Naive B cell (primary cell): ENCODE results near the gene R3HDML. TPM values are rescaled to one million over a fixed set of nuclear protein-coding genes. Genes with fewer than 3 reads are reported as not detected.
A peak's percentile ranks its signal among the peaks of the same experiment; 100 is the strongest.

Source experiments
- ATAC-seq, 2 donors: fragments of 150-1000 bp; cut with Tn5 transposase; 2 replicates each; pipeline ENCODE4 v1.10.0; 2021; ENCODE audit warnings: low read depth in 2 of 2, mild to moderate bottlenecking in 2 of 2, moderate library complexity in 2 of 2
- DNase-seq: peaks from one replicate; pipeline ENCODE4 v3.0.0; 2022
- H3K27ac Mint-ChIP-seq, 6 donors: one replicate each; pipeline ENCODE4 v1.8.0; 2020 to 2022; ENCODE audit warnings: mild to moderate bottlenecking in 6 of 6, mixed read lengths in 6 of 6, moderate library complexity in 5 of 6, inconsistent platforms in 2 of 6
- H3K27me3 Mint-ChIP-seq, 3 donors: one replicate each; pipeline ENCODE4 v1.8.0; 2021 to 2022; ENCODE audit warnings: mixed read lengths in 3 of 3, mild to moderate bottlenecking in 1 of 3
- H3K36me3 Mint-ChIP-seq, 2 donors: one replicate each; pipeline ENCODE4 v1.8.0; 2020 to 2022; ENCODE audit warnings: mixed read lengths in 2 of 2, inconsistent platforms in 1 of 2, mild to moderate bottlenecking in 1 of 2
- H3K4me1 Mint-ChIP-seq, 3 donors: one replicate each; pipeline ENCODE4 v1.8.0; 2020 to 2022; ENCODE audit warnings: mixed read lengths in 3 of 3, inconsistent platforms in 1 of 3, mild to moderate bottlenecking in 1 of 3, moderate library complexity in 1 of 3
- H3K4me3 Mint-ChIP-seq, 8 donors: one replicate each; pipeline ENCODE4 v1.8.0; 2020 to 2022; ENCODE audit warnings: mild to moderate bottlenecking in 8 of 8, mixed read lengths in 8 of 8, moderate library complexity in 8 of 8, inconsistent platforms in 2 of 8
- H3K9me3 Mint-ChIP-seq, 7 donors: one replicate each; pipeline ENCODE4 v1.8.0; 2020 to 2022; ENCODE audit warnings: mixed read lengths in 7 of 7, mild to moderate bottlenecking in 5 of 7, inconsistent platforms in 2 of 7, moderate library complexity in 1 of 7
- polyA plus RNA-seq, 6 donors: library from polyadenylated mRNA; unstranded; fragments of 300-500 nt; fragmentation: Illumina TruSeq; gene quantifications; one replicate each; pipeline ENCODE4 v1.2.3, GENCODE V29; 2021; ENCODE audit warnings: low read depth in 6 of 6

R3HDML gene
- polyA plus RNA-seq, 6 donors from 2014 or later = not detected

DNA sequence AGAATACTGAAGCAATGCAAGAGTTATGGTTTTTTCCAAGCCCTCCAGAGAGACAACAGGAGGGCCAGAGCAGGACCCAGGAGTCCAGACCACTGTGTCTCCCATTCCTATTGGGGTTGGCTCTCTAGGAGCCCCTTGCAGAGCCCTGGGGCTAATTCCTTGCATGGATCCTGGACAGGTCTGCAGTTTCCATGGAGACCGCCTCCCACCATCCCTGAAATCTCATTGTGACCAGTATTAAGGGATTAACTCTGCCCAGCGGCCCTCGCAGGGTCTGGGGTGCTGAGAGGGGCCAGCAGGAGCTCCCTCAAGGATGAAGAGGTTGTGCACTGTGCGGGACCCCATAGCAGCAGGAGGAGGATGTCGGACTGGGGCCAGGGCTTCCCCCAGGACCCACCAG is 53.4 kb downstream of the R3HDML start:
- DNase-seq (no peak), ATAC-seq (no peak)
- Mint-ChIP-seq H3K36me3 (no peaks in the 10 kb centered on the region), H3K4me1 (peaks cover 11 to 18% (median 11%) of the 10 kb centered on the region in 3 donors), H3K9me3 (no peaks in the 10 kb centered on the region), H3K27me3 (peaks cover 4 to 52% (median 34%) of the 10 kb centered on the region in 3 donors), H3K27ac (no peak overlapping the region), H3K4me3 (no peak overlapping the region)

DNA sequence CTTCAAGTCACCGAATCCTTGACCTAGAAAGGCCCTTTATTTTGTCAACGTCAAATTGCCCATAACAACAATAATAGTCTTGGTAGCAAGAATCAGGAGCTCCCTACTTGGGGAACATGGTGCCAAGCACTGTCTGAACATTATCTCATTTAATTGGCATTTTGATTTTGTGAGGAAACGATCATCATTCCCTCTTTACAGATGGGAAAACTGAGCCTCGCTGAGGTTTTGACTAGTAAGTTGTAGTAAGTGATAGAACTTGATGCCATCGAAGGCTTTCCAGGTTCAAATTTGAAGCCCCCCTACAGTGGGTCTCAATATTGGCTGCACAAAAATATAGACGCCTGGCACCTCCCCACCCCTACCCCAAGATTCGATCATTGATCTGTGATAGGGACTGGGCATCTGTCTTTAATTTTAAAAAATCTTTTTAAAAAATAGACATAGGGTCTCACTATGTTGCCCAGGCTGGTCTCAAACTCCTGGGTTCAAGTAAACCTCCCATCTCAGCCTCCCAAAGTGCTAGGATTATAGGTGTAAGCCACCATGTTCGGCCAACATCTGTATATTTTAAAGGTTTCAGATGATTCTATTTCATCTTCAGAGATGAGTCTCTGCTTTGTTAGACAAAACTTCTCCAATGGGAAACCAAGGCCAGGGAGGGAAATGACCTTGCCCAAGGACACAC is 55.4 kb downstream of the R3HDML start:
- no peak overlapping the region for H3K27ac Mint-ChIP-seq
- H3K4me3 Mint-ChIP-seq = no peak overlapping the region
- DNase-seq = no peak
- no peaks in the 10 kb centered on the region for H3K36me3 Mint-ChIP-seq
- peaks cover 4 to 48% (median 32%) of the 10 kb centered on the region in 3 donors for H3K27me3 Mint-ChIP-seq
- no peak for ATAC-seq
- peaks cover 10 to 15% (median 11%) of the 10 kb centered on the region in 3 donors for H3K4me1 Mint-ChIP-seq
- H3K9me3 Mint-ChIP-seq = no peaks in the 10 kb centered on the region

GRCh38 chr20:44392776-44393607 is 56.1 kb downstream of the R3HDML start:
- peaks cover 4 to 41% (median 25%) of the 10 kb centered on the region in 3 donors for H3K27me3 Mint-ChIP-seq
- peak overlapping the region in 1 of 6 donors; percentile 9 for H3K27ac Mint-ChIP-seq
- H3K9me3 Mint-ChIP-seq = no peaks in the 10 kb centered on the region
- H3K36me3 Mint-ChIP-seq = no peaks in the 10 kb centered on the region
- H3K4me3 Mint-ChIP-seq = no peak overlapping the region
- peaks cover 4 to 11% (median 9%) of the 10 kb centered on the region in 3 donors for H3K4me1 Mint-ChIP-seq
- ATAC-seq = no peak
- DNase-seq = no peak

DNA sequence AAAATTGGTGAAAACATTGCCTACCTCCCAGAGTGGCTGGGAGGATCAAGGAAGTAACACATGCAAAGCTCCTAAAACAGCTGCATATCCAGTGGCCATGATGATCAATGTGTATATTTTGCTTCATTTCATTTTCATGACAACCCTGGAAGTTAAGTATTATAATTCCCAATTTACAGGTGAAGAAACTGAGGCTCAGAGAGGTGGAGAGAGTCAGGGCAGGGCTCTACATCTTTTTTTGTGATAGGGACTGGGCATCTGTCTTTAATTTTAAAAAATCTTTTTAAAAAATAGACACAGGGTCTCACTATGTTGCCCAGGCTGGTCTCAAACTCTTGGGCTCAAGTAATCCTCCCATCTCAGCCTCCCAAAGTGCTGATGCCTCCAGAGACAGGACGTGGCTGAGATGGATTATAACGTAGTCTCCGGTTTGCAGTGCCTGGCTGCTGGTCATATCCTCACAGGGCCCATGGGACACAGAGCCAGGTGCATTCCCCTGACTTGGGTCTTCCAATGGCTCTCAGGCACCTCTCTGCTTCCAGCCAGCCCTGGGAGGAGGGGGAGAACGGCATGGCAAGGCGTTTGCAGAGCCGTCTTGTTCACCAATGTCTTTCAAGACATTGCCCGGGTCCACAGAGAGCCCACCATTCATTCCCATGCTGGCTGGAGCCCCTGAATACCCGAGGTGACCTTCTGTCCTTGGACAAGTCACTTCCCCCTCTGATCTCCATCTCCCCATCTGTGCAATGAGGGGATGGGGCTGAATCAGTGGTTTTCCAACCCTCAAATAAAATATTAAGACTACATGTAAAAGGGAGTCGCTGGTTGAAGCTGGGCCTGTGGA is 57.0 kb downstream of the R3HDML start:
- peak overlapping the region in 1 of 8 donors; percentile 20 for H3K4me3 Mint-ChIP-seq
- H3K4me1 Mint-ChIP-seq = peaks cover 0 to 6% (median 2%) of the 10 kb centered on the region in 3 donors
- no peaks in the 10 kb centered on the region for H3K9me3 Mint-ChIP-seq
- DNase-seq (no peak), ATAC-seq (no peak)
- peaks cover 5 to 41% (median 25%) of the 10 kb centered on the region in 3 donors for H3K27me3 Mint-ChIP-seq
- H3K36me3 Mint-ChIP-seq = no peaks in the 10 kb centered on the region
- peak overlapping the region in 1 of 6 donors; percentile 29 for H3K27ac Mint-ChIP-seq

DNA sequence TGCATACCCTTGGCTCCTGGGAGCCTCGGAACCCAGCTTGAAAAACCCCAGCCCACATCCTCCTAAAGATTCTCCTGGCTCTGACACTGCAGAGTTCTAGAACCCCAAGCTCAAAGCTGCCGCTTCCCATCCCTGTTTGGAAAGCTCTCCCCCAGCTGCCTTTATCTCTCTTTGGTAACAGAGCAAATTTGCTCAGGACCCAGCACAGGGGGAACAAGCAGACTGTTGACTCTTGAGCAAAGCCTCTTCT is 57.5 kb downstream of the R3HDML start:
- H3K4me1 Mint-ChIP-seq = peaks cover 0 to under 1% (median 0%) of the 10 kb centered on the region in 3 donors
- no peak overlapping the region for H3K4me3 Mint-ChIP-seq
- H3K9me3 Mint-ChIP-seq = no peaks in the 10 kb centered on the region
- no peaks in the 10 kb centered on the region for H3K36me3 Mint-ChIP-seq
- DNase-seq (no peak), ATAC-seq (no peak)
- no peak overlapping the region for H3K27ac Mint-ChIP-seq
- peaks cover 7 to 41% (median 21%) of the 10 kb centered on the region in 3 donors for H3K27me3 Mint-ChIP-seq

- H3K27ac Mint-ChIP-seq = no peak overlapping the region
- H3K4me1 Mint-ChIP-seq = no peaks in the 10 kb centered on the region
- H3K9me3 Mint-ChIP-seq = no peaks in the 10 kb centered on the region
- ATAC-seq = no peak
- no peak overlapping the region for H3K4me3 Mint-ChIP-seq
- no peak for DNase-seq
- peaks cover 11 to 41% (median 21%) of the 10 kb centered on the region in 3 donors for H3K27me3 Mint-ChIP-seq
- H3K36me3 Mint-ChIP-seq = no peaks in the 10 kb centered on the region
Observed at GRCh38 chr20:44394702-44395460, 58.0 kb downstream of the R3HDML start.

- ATAC-seq = no peak
- Mint-ChIP-seq H3K27me3 (peaks cover 11 to 41% (median 27%) of the 10 kb centered on the region in 3 donors), H3K4me3 (no peak overlapping the region), H3K36me3 (no peaks in the 10 kb centered on the region), H3K9me3 (no peaks in the 10 kb centered on the region), H3K4me1 (no peaks in the 10 kb centered on the region), H3K27ac (peak overlapping the region in 1 of 6 donors; percentile 59)
- no peak for DNase-seq
Observed at GRCh38 chr20:44395461-44396340, 58.9 kb downstream of the R3HDML start.

DNA sequence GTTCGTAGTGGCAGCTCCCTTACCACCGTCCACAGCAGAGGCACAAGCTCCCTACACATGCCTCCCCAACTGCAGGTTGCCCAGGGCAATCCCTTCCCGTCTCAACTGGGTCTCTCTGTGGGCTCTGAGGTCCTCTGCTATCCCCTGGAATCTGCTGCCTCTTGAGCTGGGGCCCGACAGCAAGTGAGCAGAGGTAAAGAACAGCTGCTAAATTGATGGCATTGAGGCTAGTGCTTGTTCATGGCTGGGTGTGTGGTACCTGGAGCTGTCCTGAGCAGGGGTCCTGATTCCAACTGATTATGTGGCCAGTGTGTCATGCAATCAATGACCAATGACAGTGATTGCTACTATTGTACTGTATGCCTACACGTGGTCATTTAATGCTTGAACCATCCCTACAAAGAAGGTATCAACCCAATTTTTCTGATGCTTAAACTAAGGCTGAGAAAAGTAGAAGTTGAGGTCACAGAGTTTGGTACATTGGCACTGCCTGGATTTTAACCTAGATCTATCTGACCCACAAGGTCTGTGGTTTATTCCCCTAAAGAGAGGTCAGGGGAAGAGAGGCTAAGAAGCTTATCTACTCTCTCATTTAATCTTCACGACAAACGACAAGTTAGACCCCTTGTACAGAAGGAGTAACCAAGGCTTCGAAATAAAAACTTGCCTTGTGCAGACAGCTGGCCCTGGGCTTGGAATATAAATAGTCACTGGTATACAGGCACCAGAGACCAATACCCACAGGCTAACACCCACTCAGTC is 59.7 kb downstream of the R3HDML start:
- peaks cover 11 to 35% (median 28%) of the 10 kb centered on the region in 3 donors for H3K27me3 Mint-ChIP-seq
- H3K36me3 Mint-ChIP-seq = no peaks in the 10 kb centered on the region
- H3K9me3 Mint-ChIP-seq = no peaks in the 10 kb centered on the region
- ATAC-seq (no peak), DNase-seq (no peak)
- peak overlapping the region in 1 of 6 donors; percentile 22 for H3K27ac Mint-ChIP-seq
- no peak overlapping the region for H3K4me3 Mint-ChIP-seq
- no peaks in the 10 kb centered on the region for H3K4me1 Mint-ChIP-seq

GRCh38 chr20:44398335-44398734 is 61.5 kb downstream of the R3HDML start:
- H3K4me1 Mint-ChIP-seq = no peaks in the 10 kb centered on the region
- no peak overlapping the region for H3K27ac Mint-ChIP-seq
- no peak overlapping the region for H3K4me3 Mint-ChIP-seq
- no peak for DNase-seq
- H3K36me3 Mint-ChIP-seq = no peaks in the 10 kb centered on the region
- H3K27me3 Mint-ChIP-seq = peaks cover 18 to 40% (median 30%) of the 10 kb centered on the region in 3 donors
- no peaks in the 10 kb centered on the region for H3K9me3 Mint-ChIP-seq
- ATAC-seq = no peak

GRCh38 chr20:44399446-44399845 is 62.6 kb downstream of the R3HDML start:
- peaks cover 0 to 1% (median 0%) of the 10 kb centered on the region in 3 donors for H3K4me1 Mint-ChIP-seq
- no peak overlapping the region for H3K27ac Mint-ChIP-seq
- H3K36me3 Mint-ChIP-seq = no peaks in the 10 kb centered on the region
- H3K4me3 Mint-ChIP-seq = no peak overlapping the region
- peaks cover 0 to 2% (median 0%) of the 10 kb centered on the region in 7 donors for H3K9me3 Mint-ChIP-seq
- DNase-seq (no peak), ATAC-seq (no peak)
- peaks cover 18 to 37% (median 28%) of the 10 kb centered on the region in 3 donors for H3K27me3 Mint-ChIP-seq

DNA sequence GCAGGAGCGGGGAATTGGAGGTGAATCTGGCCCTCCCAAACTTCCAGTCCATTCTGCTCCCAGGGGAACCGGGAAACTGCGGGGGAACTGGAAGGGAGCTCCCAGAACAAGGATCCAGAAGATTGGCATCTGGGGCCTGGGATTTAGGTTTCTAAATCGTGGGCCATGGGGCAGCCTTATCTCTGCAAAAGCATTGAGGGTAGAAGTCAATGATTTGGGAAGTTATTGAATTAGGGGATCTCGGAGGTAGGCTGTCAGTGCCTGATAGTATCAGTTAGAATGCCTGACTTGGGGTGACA is 63.8 kb downstream of the R3HDML start:
- Mint-ChIP-seq H3K27me3 (peaks cover 18 to 37% (median 28%) of the 10 kb centered on the region in 3 donors), H3K9me3 (peaks cover 0 to 4% (median 0%) of the 10 kb centered on the region in 7 donors), H3K27ac (no peak overlapping the region), H3K4me3 (no peak overlapping the region), H3K4me1 (peaks cover 0 to 7% (median 0%) of the 10 kb centered on the region in 3 donors), H3K36me3 (no peaks in the 10 kb centered on the region)
- ATAC-seq (no peak), DNase-seq (no peak)
